ENCODE results near the gene NHERF1.
A peak's percentile ranks its signal among the peaks of the same experiment; 100 is the strongest.

The NHERF1 gene

DNA sequence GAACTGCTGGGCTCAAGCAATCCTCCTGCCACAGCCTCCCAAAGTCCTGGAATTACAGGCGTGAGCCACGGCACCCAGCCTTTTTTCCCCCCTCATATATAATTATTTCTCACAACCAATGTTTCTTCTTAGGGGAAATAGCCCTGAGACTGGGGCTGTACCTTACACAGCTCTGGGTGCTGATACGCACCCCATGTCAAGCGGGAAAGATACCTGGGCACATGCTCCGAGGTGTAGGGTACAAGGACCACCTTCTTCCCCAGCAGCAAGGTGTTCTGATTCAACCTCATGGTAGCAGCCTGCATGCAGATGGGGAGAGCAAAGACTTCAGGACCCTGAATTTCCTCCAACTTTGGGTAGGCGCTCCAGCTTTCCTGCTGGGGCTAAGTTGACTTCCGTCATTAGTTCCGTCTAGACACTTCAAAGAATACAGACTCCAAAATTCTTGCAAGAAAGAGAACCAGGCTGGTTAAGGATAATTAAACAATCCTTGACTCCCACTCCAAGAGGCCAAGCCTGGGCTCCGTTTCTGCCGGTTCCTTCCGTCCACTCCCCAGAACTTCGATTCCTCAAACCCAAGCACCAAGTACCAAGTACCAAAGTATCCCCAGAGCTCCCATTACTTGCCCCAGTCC, 27.1 kb downstream of the NHERF1 start:
- peaks cover 69% of the 10 kb centered on the region for H3K4me1 Mint-ChIP-seq (ENCODE audit: low read depth)
- H3K36me3 Mint-ChIP-seq (ENCODE audit: low read depth), result peaks cover 70% of the 10 kb centered on the region
- peak overlapping the region; percentile 97 for H3K4me3 Mint-ChIP-seq
- no peaks in the 10 kb centered on the region for H3K27me3 Mint-ChIP-seq
- no peak for DNase-seq
- no peaks in the 10 kb centered on the region for H3K9me3 Mint-ChIP-seq
- H3K27ac Mint-ChIP-seq, result peak overlapping the region; percentile 95

DNA sequence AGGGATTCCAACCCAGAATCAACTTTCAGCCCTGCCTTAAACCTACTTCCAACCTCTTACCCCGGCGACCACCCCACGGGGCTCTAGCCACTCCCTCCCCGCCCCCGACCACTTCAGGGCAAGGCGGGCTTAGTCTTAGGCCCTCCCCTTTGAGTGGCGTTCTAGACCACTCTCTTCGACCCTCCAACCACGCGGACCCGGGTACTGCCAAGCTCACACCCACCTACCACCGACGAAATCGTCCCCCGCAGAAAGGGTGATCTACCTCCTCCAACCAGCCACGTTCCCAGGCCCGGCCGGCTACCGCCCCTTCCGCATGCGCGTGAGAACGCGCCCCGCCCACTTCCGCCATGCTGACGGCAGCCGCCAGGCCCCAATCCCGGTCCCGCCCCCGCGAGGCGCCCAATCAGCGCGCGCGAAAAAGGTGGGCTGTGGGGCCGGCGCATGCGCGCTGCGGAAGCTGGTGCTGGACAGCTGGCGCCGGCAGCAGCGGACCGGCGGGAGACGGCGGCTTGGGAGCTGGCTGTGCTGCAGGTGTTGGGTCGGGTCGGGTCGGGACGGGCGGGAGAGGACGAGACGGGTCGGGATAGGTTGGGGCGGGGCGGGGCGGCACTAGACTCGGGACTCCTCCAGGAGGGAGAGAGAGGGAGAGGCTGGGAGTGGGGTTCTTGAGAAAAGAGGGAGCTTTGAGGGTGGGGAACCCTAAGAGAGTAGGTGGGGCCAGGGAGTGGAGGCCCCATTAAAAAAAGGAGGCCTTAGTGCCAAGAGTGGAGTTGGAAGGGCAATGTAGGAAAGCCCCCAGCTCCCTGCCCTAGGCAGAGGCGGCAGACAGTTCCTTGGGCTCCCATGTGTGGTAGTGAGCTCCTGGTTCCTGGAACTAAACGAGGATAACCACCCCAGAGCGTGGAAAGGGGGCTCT, 27.9 kb downstream of the NHERF1 start, which contains the start of gene NAT9:
Gene NAT9, minus strand, starts transcription at position 302 of the 919 bp plus-strand sequence. CDS start 647 bp downstream, outside the sequence.
- H3K4me1 Mint-ChIP-seq (ENCODE audit: low read depth), result peaks cover 71% of the 10 kb centered on the region
- no peaks in the 10 kb centered on the region for H3K27me3 Mint-ChIP-seq
- H3K9me3 Mint-ChIP-seq, result no peaks in the 10 kb centered on the region
- DNase-seq, result peak; percentile 100
- peak within 1 kb of the TSS; percentile 97 for H3K4me3 Mint-ChIP-seq
- peaks cover 70% of the 10 kb centered on the region for H3K36me3 Mint-ChIP-seq (ENCODE audit: low read depth)
- H3K27ac Mint-ChIP-seq, result peak within 1 kb of the TSS; percentile 95

DNA sequence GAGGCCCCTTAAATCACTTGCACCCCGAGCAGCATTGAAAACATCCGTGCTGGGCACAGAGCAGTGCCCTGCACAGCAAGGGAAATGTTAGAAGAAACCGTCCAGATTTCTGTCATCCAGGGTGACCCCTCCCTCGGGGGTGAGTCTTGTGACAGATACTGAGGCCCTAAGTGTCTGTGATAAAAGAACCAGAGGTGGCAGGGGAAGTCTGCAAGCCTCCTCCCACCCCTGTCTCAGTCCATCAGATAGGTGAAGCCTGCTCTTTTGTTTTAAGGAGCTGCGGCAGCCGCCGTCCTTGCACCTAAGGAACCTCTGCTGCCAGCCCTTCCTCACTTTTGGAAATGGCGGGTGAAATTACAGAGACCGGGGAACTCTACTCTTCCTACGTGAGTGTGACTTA, 28.6 kb downstream of the NHERF1 start:
- peaks cover 69% of the 10 kb centered on the region for H3K36me3 Mint-ChIP-seq (ENCODE audit: low read depth)
- H3K27ac Mint-ChIP-seq, result peak overlapping the region; percentile 95
- no peaks in the 10 kb centered on the region for H3K27me3 Mint-ChIP-seq
- H3K4me1 Mint-ChIP-seq (ENCODE audit: low read depth), result peaks cover 75% of the 10 kb centered on the region
- H3K4me3 Mint-ChIP-seq, result peak overlapping the region; percentile 97
- no peak for DNase-seq
- H3K9me3 Mint-ChIP-seq, result no peaks in the 10 kb centered on the region

DNA sequence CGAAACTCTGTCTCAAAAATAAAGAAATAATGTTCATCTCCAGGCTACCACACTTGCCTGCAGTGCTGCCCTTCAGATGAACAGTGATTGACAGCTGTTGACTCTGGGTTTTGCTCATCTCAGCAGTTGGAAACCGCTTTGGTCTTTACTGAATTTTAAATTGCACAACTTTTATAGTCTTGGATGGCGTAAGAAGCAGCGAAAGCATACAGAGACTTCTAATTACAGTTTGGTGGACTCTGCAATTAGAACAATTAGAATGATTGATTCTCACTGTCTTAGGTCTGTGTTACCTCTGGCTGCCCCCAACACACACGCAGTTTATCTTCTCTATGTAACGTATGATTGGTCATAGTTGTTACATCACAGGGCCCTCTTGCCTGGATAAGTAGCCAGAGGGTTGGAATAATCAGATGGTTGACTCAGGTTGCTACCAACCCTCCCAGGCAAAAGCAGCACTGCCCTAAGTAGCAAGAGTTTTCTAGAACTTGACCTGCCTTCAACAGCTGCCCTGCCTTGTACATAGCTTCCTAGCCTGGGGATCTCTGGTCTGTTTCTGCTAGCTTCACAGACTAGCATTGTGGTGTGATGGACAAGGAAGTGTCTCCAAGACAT, 29.6 kb downstream of the NHERF1 start:
- Mint-ChIP-seq H3K27ac (peak overlapping the region; percentile 90), H3K4me1 (ENCODE audit: low read depth) (peaks cover 71% of the 10 kb centered on the region), H3K9me3 (no peaks in the 10 kb centered on the region), H3K27me3 (no peaks in the 10 kb centered on the region), H3K4me3 (peak overlapping the region; percentile 97), H3K36me3 (ENCODE audit: low read depth) (peaks cover 67% of the 10 kb centered on the region)
- DNase-seq, result no peak

DNA sequence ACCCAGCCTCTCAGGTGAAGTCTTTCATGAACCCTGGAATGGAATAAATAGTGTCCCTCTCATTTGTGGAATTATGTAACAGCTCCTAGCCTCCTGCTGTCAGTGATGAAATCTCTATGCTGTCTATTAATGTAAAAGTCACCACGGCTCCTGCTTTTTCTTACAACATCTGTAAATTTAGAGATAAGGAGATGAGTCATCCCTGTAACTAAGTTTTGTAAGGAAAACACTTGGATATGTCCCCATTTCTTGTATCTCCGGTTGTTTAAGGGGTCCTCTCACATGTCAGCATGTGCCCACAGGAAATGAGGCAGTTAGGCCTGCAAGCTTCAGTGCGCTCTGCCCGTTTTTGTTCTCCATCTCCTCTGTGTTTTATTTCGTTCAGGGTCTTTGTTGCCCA, 30.5 kb downstream of the NHERF1 start:
- H3K9me3 Mint-ChIP-seq, result no peaks in the 10 kb centered on the region
- H3K27me3 Mint-ChIP-seq, result no peaks in the 10 kb centered on the region
- peak overlapping the region; percentile 41 for H3K4me3 Mint-ChIP-seq
- H3K4me1 Mint-ChIP-seq (ENCODE audit: low read depth), result peaks cover 63% of the 10 kb centered on the region
- DNase-seq, result no peak
- peaks cover 57% of the 10 kb centered on the region for H3K36me3 Mint-ChIP-seq (ENCODE audit: low read depth)
- H3K27ac Mint-ChIP-seq, result peak overlapping the region; percentile 90

DNA sequence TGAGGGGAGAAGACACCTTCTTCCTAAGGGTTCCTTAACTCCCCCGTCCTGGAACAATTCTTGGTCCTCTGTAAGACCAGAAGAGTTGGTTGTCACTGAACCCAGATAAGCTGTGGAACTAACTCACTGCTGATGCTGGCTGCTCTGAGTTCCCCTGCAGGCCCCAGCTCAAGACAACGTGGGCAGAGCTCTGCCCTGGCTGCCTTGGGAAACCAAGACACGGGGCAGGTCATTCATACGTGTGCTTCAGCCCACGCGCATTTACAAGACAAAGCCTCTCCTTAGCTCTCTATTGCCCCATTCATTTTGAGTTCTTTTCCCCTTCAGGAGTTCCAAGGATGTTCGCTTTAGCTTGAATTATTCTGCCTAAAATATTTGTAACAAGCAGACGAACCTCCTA, 31.1 kb downstream of the NHERF1 start:
- Mint-ChIP-seq H3K36me3 (ENCODE audit: low read depth) (peaks cover 57% of the 10 kb centered on the region), H3K4me1 (ENCODE audit: low read depth) (peaks cover 66% of the 10 kb centered on the region), H3K27ac (peak overlapping the region; percentile 90)

DNA sequence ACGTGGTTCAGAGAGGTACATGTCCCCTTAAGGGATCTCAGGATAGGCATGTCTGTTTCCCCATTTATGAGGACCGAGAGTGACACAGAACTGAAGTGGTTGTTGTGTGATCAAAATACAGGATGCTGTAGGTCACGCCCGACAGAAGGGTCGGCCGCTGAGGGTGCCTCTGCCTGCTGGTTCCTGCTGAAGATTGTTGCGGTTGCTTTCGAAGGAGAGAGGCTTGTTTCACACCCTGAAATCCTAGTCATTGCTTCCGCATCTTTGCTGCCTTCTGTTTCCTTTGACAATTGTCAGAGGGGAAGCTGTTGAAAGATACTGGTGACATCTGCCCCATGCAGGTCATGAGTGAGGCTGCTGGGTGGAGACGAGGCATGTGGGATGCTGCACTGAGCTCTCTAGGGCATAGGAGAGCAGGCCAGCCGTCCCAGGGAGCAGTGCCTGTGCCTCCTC, 31.5 kb downstream of the NHERF1 start:
- Mint-ChIP-seq H3K4me3 (peak overlapping the region; percentile 49), H3K4me1 (ENCODE audit: low read depth) (peaks cover 71% of the 10 kb centered on the region), H3K36me3 (ENCODE audit: low read depth) (peaks cover 59% of the 10 kb centered on the region), H3K9me3 (no peaks in the 10 kb centered on the region), H3K27ac (peak overlapping the region; percentile 90), H3K27me3 (no peaks in the 10 kb centered on the region)
- DNase-seq, result peak; percentile 69

More for the DNA sequence above, 31.1 kb downstream of the NHERF1 start:
- H3K27me3 Mint-ChIP-seq, result no peaks in the 10 kb centered on the region
- H3K4me3 Mint-ChIP-seq, result peak overlapping the region; percentile 49
- no peaks in the 10 kb centered on the region for H3K9me3 Mint-ChIP-seq
- no peak for DNase-seq

DNA sequence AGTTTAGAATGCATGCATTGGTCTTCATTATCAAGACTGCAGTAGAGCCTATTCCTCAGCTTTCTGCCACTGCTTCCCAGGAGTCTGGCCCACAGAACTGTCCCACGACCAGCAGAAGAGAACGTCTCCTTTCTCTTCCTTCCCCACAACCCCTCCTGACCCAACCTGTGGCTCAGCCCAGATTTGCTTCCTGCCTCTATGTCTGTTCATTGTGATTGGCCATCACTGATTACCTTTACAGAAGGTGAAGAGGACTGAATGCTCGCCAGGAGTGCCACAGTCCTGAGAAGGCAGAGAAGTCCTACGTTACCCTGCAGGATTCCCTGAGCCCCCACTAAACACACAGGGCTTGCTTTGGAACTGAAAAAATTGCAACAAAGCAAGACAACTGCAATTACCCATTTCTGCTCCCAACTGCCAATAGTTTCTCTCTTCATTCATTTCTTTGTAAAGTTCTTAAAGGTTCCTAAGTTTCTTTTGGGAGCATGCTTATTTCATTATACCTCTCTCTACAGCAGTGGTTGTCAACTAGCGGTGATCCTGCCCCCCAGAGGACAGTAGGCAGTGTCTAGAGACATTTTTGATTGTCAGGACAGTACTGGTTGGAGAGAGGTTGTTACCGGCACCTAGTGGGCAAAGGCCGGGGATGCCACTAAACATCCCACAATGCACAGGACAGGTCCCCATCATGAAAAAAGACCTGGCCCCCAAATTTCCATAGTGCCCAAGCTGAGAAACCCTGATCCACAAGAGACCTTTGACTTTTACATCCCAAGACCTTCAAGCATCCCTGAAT, 32.2 kb downstream of the NHERF1 start:
- no peaks in the 10 kb centered on the region for H3K9me3 Mint-ChIP-seq
- no peak for DNase-seq
- peak overlapping the region; percentile 18 for H3K4me3 Mint-ChIP-seq
- peaks cover 60% of the 10 kb centered on the region for H3K36me3 Mint-ChIP-seq (ENCODE audit: low read depth)
- H3K27ac Mint-ChIP-seq, result peak overlapping the region; percentile 90
- H3K27me3 Mint-ChIP-seq, result no peaks in the 10 kb centered on the region
- H3K4me1 Mint-ChIP-seq (ENCODE audit: low read depth), result peaks cover 74% of the 10 kb centered on the region

DNA sequence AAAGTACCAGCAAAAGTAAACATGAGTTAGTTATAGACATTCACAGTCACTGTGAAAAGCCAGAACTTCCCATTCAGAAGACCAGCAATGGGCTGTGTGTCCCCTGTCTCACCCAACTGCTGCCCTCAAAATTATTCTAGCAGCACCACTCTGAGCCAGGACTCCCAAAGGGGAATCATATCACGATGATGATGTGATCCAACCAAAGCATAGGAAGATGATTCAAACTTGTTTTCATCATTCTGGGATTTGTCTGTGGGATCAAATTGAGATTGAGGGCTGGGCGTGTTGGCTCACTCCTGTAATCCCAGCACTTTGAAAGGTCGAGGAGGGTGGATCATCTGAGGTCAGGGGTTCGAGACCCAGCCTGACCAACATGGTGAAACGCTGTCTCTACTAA, 34.1 kb downstream of the NHERF1 start:
- H3K4me3 Mint-ChIP-seq, result no peak overlapping the region
- peaks cover 75% of the 10 kb centered on the region for H3K4me1 Mint-ChIP-seq (ENCODE audit: low read depth)
- DNase-seq, result no peak
- peak overlapping the region; percentile 72 for H3K27ac Mint-ChIP-seq
- no peaks in the 10 kb centered on the region for H3K27me3 Mint-ChIP-seq
- H3K36me3 Mint-ChIP-seq (ENCODE audit: low read depth), result peaks cover 63% of the 10 kb centered on the region
- H3K9me3 Mint-ChIP-seq, result no peaks in the 10 kb centered on the region

DNA sequence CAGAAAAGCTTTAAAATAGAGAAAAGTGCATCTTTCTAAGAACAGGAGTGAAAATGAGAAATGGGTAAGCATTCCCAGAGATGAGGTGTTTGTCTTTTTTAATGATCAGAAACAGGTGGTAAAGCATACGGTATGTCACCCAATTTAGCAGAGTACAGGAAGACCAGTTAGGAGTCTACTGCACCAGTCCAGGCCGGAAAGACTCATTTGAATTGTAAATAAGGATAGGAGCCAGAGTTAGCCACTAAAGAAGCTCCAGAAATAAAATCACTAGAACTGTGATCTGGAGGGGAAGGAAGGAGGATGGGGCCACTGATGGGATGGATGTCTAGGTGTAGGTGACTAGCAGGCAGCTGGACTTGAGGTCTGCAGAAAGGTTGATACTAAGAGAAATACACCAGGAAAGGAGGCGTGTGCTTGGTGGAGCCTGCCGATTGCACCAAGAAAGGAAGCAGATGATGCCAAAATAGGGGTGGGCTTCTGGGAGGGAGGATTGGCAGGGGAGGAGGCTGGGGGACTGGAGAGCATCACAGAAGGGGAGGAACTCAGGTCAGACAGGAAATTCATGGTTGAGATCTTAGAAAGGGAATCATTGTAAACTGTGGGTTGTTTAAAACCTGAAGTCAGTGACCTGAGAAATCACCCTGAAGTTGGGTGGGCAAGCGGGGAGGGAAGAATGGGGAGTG, 35.8 kb downstream of the NHERF1 start:
- H3K27me3 Mint-ChIP-seq, result no peaks in the 10 kb centered on the region
- no peak overlapping the region for H3K4me3 Mint-ChIP-seq
- peaks cover 64% of the 10 kb centered on the region for H3K36me3 Mint-ChIP-seq (ENCODE audit: low read depth)
- H3K9me3 Mint-ChIP-seq, result no peaks in the 10 kb centered on the region
- no peak for DNase-seq
- peaks cover 61% of the 10 kb centered on the region for H3K4me1 Mint-ChIP-seq (ENCODE audit: low read depth)
- peak overlapping the region; percentile 56 for H3K27ac Mint-ChIP-seq

DNA sequence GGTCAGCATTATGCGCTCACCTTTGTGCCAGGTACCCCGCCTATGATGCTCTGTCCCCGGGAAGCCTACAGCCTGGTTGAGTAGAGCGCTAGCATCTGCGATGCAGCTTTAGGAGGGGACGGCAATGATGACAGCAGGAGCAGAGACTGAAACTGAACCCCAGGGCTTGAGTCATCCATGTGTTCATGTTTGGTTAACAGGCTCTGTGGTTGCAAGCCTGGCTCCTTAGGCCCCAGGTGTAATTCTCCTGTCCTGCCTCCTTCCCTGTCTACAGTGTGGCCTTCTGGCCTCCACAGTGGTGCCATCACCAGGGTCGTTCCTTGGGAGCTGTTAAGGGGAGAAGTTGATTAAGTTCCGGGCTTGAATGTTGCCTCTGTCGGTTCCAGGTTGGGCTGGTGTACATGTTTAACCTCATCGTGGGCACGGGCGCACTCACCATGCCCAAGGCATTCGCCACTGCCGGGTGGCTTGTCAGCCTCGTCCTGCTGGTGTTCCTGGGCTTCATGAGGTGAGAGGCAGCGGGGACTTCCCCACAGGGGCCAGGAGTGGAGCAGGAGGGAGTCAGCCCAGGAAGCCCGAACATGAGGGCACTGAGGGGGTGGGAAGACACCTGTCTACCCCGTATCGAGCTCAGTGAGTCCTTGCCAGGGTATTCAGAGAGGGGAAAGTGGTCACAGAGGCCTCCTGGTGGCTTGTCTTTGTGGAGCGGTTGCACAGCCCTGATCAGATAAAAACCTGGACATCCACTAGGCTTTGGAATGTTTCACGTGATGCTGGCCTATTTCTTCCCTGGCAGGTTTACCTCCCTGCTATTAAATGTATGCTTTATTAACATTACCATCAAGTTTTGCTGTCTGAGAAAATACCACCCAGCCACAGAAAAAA, 36.9 kb downstream of the NHERF1 start:
- peak; percentile 46 for DNase-seq
- Mint-ChIP-seq H3K4me3 (no peak overlapping the region), H3K36me3 (ENCODE audit: low read depth) (peaks cover 67% of the 10 kb centered on the region), H3K4me1 (ENCODE audit: low read depth) (peaks cover 56% of the 10 kb centered on the region), H3K9me3 (no peaks in the 10 kb centered on the region), H3K27me3 (no peaks in the 10 kb centered on the region), H3K27ac (peak overlapping the region; percentile 75)

DNA sequence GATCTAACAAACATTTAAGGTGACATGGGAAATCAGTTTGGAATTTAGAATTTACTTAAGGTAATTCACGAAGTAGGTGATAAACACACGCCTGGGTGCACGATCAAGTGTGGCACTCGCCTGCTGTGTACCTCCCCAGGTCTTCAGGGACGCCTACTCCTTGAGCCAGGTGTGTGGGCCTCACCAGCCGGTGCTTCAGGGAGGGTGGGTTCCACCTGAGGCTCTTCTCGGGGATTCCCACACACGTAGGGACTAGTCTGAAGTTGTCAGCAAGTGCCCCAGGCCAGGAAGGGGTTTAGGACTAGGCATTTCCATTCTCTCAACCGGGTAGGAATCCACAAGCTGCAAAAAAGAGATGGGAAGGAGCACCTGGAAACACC, 37.5 kb downstream of the NHERF1 start:
- H3K4me1 Mint-ChIP-seq (ENCODE audit: low read depth), result peaks cover 56% of the 10 kb centered on the region
- H3K27ac Mint-ChIP-seq, result no peak overlapping the region
- H3K4me3 Mint-ChIP-seq, result no peak overlapping the region
- no peaks in the 10 kb centered on the region for H3K9me3 Mint-ChIP-seq
- no peak for DNase-seq
- no peaks in the 10 kb centered on the region for H3K27me3 Mint-ChIP-seq
- H3K36me3 Mint-ChIP-seq (ENCODE audit: low read depth), result peaks cover 67% of the 10 kb centered on the region

Measured in activated T-cell treated with anti-CD3 and anti-CD28 coated beads, Interleukin-2, amount 50 U/mL, for 24 hours (primary cell).